GM21360 (cell line): ENCODE results near the gene DHRS12.

Experiments used
- ATAC-seq: cut with Tn5 transposase; IDR thresholded peaks from one replicate; pipeline ENCODE4 v1.9.1; 2021; ENCODE audit warnings: mild to moderate bottlenecking, moderate library complexity; ENCODE audit not compliant: unreplicated experiment

Gene DHRS12

GRCh38 chr13:51730927-51731326 lies 73.0 kb downstream of the DHRS12 start:
- ATAC-seq, result no peak

- ATAC-seq, result no peak
Measured at GRCh38 chr13:51729866-51730553, 74.0 kb downstream of the DHRS12 start.

- no peak for ATAC-seq
Measured at GRCh38 chr13:51728972-51729371, 75.0 kb downstream of the DHRS12 start.

- no peak for ATAC-seq
Measured at GRCh38 chr13:51728275-51728673, 75.7 kb downstream of the DHRS12 start.

GRCh38 chr13:51727634-51728274 lies 76.2 kb downstream of the DHRS12 start:
- no peak for ATAC-seq

GRCh38 chr13:51726446-51727193 lies 77.3 kb downstream of the DHRS12 start:
- no peak for ATAC-seq

- ATAC-seq, result no peak
Measured at GRCh38 chr13:51724721-51725120, 79.2 kb downstream of the DHRS12 start.

GRCh38 chr13:51723529-51723928 lies 80.4 kb downstream of the DHRS12 start:
- no peak for ATAC-seq

- ATAC-seq, result peak; percentile 97
Measured at GRCh38 chr13:51721496-51721895, 82.5 kb downstream of the DHRS12 start.

GRCh38 chr13:51719394-51719793 lies 84.6 kb downstream of the DHRS12 start:
- ATAC-seq, result no peak
